Muscle of arm (tissue), 12 donors: Measurements from ENCODE around the gene ACOT7. TPM values are rescaled to one million over a fixed set of nuclear protein-coding genes. Genes with fewer than 3 reads are reported as not detected.
"Not testable (repeated sequence)": the region's sequence is repeated elsewhere in the genome, so short reads cannot be mapped to it uniquely, and the experiment has no call there.

ENCODE experiments used
- DNase-seq: peaks from one replicate; pipeline ENCODE4 v3.0.0-alpha.2; 2013
- polyA plus RNA-seq, 12 donors: library from polyadenylated mRNA; unstranded; fragments of 120-200 nt; gene quantifications; one replicate each; pipeline ENCODE4 v1.2.1, GENCODE V29; 2013; ENCODE audit not compliant: insufficient read length in 12 of 12

ACOT7 gene
- polyA plus RNA-seq, 12 donors = 12.8 to 21.3 (median 15.5) TPM; not detected in 1

DNA sequence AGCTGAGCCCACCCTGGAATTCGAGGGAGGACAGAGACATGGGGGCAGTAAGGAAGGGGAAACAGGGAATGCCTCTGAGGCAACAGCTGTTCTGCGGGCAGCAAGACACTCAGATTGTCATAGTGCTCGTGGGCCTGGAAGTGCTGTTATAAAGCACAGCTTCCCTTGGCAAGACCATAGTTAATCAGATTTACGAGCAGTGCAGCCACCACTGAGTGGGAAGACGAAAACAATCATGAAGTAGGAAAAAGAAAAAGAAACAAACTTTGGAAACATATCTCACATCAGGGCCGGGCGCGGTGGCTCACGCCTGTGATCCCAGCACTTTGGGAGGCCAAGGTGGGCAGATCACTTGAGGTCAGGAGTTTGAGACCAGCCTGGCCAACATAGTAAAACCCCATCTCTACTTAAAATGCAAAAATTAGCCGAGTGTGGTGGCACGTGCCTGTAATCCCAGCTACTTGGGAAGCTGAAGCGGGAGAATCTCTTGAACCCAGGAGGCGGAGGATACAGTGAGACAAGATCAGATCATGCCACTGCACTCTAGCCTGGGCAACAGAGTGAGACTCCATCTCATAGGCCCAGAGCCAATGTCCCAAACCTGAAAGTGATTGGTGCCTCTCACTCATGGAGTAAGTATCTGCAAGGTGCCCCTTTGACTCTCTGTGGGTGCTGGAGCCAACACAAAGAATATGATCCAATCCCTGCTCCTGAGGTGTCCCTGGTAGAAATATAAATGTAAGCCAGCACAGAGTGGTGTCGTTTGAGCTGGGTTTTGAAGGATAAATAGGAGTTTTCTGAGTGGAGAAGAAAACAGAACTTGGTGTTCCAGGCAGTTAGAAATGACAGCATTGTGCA lies 77.1 kb downstream of the ACOT7 start:
- no peak for DNase-seq

DNA sequence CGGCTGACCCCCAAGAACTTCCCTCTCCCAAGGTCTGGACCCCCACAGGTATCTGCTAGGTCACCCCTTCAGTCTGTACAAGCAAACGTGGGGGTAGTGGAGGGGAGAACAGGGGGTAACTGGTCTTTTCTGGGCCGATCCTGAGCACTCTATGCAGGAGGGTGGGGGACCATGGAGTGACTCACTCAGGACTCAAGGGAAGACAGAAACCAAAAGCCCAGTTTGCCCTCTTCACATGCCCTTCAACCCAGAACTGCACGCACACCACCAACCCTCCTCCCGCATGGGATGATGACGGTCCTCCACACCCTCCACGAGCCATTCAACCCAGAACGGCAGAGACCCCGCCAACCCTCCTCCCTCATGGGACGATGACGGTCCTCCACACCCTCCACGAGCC lies 79.1 kb downstream of the ACOT7 start:
- DNase-seq = no peak

DNA sequence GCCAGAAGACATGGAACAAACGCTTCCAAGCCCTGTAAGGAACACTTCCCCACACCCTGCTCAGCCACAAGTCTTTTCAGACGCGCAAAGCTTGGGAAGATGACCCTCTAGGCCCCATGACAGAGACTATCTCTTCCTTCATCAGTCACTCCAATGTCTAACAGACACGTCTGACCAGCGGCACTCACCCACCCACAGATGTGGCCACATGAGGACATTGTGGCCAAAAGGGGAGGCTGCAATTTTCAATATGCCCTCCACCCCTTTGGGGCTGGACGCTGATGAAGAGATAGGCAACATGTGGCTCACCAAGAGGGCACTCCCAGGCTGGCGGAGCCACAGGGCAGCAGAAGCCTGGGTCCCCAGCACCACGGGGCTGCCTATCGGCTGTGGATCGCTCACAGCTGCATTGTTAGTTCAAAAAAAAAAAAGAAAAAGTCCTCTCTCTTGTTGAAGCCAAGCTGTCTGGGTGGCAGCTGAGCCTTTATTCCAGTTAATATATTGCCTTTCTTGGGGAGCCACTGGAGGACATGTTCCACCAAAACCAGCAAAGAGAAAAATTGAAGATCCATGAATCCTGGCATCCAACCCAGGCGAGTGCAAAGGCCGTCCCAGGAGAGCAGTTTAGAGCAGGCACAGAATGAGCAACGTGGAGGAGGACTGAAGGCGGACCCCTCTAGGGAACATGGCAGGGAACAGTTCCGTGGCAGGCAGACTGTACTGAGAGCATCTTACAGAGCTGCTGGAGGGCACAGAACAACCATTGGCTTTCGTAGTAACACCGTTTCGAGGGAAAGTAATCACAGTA lies 80.0 kb downstream of the ACOT7 start:
- no peak for DNase-seq

DNA sequence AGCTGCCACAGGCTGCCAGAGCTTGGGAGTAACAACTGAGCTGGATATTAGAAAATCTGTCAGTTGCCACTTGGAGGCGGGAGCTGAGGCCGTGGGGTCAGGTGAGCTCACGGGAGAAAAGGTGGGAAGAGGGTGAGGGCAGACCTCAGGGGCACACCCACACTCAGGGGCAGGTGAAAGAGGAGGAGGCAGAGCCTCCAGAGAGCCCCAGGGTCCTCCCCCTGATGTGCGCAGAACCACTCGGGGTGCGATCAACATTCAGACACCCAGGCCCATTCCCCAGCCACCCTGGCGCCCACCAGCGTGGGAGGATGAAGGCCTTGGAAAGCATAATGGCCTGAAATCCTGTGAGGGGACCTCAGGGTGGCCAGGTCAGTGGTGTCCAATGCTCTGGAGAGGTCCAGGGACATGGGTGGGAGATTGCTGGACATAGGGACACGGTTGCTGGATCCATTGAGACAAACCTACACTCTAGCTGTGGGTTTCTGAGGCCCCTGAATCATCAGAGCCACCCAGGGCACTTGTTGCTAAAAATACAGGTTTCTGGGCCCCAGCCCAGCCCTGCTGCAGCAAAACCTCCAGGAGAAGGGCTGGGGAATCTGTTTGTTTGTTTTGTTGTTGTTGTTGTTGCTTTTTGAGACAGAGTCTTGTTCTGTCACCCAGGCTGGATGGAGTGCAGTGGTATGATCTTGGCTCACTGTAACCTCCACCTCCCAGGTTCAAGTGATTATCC lies 83.3 kb downstream of the ACOT7 start:
- DNase-seq = no peak

GRCh38 chr1:6309564-6309963 lies 84.0 kb downstream of the ACOT7 start:
- DNase-seq = no peak

GRCh38 chr1:6308449-6308848 lies 85.1 kb downstream of the ACOT7 start:
- no peak for DNase-seq

DNA sequence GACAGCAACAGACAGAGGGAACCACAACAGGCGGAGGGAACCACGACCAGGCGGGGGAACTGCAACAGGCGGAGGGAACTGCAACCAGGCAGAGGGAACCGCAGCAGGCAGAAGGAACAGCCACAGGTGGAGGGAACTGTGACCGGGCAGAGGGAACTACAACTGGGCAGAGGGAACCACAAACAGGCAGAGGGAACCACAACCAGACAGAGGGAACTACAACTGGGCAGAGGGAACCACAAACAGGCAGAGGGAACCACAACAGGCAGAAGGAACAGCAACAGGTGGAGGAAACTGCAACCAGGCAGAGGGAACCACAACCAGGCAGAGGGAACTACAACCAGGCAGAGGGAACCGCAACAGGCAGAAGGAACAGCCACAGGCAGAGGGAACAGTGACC lies 85.9 kb downstream of the ACOT7 start:
- not testable (repeated sequence) for DNase-seq

DNA sequence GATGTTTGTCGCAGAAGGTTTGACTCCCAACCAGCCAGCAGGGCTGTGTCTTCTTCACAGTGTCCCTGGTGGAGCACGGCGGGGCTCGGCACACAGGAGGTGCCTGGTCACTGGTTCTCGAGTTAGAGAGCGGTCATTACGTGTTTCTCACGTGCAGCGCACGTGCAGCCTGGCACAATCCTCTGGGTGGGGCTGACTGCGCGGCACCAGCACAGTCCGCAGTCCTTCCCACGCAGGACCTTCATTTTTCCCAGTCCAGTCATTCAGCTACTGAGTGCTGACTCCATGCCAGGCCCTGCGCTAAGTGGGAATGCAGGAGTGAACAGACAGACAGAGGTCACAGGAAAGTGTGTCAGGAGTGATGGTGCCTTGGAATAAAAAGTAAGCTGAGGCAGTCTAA lies 86.5 kb downstream of the ACOT7 start:
- no peak for DNase-seq

- no peak for DNase-seq
Observed at GRCh38 chr1:6303397-6304012, 90.1 kb downstream of the ACOT7 start.

- DNase-seq = no peak
Observed at GRCh38 chr1:6302568-6302967, 91.0 kb downstream of the ACOT7 start.

GRCh38 chr1:6301526-6301925 lies 92.0 kb downstream of the ACOT7 start:
- DNase-seq = no peak

GRCh38 chr1:6300342-6301048 lies 93.1 kb downstream of the ACOT7 start:
- DNase-seq = no peak

DNA sequence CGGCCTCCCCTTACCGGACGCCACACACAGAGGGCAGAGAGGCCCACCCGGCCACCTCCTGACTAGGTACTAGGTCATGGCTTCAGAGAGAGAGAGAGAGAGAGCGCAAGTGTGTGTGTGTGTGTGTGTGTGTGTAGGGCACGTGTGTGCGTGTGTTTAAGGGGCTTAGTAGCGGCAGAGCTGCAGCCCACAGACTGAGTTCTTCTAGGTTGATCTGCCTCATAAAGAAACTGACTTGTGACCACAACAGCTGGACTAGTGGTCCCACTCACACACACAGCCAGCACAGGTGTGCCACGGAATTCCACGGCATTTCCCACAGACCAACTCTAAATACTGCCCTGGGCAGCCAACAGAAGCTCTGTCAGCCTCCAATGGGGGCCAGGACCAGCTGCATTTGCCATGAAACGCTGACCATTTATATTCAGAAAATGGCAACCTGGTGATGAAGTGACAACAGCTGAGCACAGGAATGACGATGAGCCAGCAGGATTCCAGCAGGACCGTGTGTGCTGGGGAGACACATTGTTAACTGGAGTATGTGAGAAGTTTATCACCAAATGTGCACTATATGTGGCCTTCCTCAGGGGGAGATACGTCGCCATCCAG lies 93.9 kb downstream of the ACOT7 start:
- DNase-seq = no peak

DNA sequence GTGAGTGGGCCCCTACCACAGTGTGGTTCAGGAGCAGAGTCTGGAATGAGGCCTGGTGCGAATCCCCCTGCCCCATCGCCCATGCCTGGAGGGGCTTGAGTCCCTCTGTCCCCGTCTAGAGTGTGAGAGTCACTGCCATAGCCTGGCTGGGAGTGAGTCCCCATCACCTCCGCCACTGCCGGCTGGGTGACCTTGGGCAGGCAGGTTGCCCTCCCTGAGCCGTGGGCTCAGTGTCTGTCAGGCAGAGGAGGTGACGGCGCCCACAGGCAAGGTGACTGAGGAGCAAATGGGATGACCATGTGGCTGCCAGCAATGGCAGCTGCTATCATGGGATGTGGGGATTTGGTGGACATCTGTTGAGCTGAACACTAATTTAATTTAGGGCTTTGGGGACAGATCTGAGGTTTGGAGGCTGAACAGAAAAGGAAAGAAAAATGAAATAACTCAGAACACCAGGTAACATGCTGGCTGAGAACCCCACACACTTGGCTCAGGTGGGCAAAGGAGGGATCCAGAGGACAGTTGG lies 94.6 kb downstream of the ACOT7 start:
- DNase-seq = no peak

DNA sequence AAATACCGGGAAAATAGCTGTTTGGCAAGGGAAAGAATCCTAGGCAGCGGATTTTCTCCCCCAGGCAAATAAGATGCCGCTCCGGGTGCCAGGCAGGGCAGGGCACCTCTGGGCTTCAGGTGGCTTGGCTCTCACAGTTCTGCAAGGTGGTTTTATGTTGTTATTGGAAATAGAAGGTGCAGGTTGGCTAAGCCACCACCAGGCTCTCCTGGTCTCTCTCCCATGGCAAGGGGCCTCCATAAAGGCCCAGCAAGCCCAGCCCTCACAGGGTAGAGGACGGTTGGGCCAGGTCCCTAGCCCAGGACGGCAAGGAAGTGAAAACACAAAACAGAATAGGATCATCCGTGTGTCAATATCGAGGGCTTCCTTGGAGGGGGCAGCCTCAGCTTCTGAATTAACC lies 95.0 kb downstream of the ACOT7 start:
- DNase-seq = no peak

- DNase-seq = no peak
Observed at GRCh38 chr1:6295910-6296309, 97.7 kb downstream of the ACOT7 start.

GRCh38 chr1:6294890-6295556 lies 98.5 kb downstream of the ACOT7 start:
- no peak for DNase-seq

DNA sequence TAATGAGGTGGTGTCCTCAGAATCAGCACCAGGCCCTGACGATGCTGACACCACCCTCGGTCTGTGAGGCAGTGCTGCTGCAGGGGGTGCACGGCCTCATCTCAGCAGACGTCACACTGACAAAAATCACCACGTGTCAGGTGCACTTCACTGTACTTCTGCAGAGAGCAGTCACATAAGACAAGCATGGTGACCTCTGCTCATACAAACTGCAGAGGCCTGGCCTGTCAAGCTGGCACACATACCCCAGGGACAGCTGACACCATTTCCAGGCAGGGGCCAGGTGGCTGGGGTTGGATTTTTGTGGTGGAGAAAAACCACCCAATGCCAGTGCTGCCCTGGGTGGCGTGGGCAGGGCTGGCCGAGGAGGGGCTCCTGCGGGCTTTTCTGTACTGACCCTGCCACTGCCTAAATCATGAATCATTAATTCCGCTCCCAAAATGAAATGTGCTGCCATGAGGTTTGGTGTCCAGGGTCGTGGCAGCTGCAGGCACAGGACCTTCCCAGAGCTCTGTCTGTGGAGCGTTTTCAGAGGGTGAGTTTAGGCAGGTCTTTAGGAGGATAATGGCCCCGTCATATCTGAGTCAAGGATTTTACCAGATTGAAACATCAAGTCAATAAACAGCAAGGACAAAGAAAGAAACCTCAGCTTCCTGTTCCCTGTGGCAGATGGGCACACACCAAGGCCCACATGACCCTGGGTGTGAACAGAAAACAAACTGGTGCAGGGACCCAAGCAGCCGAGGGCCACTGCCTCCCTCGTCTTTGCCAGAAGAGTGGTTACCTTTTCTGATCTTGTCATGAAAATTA lies 99.3 kb downstream of the ACOT7 start:
- no peak for DNase-seq

- no peak for DNase-seq
Observed at GRCh38 chr1:6292102-6292501, 101.5 kb downstream of the ACOT7 start.
